HUES48 (cell line): Measurements from ENCODE around the gene CACNA1I.

Experiments
- H3K27ac ChIP-seq: one replicate; pipeline ENCODE4 v1.7.0; 2013; ENCODE audit warnings: low read depth, low read length, inconsistent platforms
- H3K27me3 ChIP-seq: 2 replicates; pipeline ENCODE4 v1.6.1; 2013; ENCODE audit warnings: mild to moderate bottlenecking, low read length; ENCODE audit not compliant: control insufficient read depth, insufficient read depth
- H3K36me3 ChIP-seq: 2 replicates; pipeline ENCODE4 v1.6.1; 2013; ENCODE audit warnings: low read length; ENCODE audit not compliant: control insufficient read depth, insufficient read depth
- H3K4me1 ChIP-seq: 2 replicates; pipeline ENCODE4 v1.6.1; 2013; ENCODE audit warnings: mild to moderate bottlenecking, low read length; ENCODE audit not compliant: control insufficient read depth, insufficient read depth
- H3K4me3 ChIP-seq: 2 replicates; pipeline ENCODE4 v1.5.1; 2013; ENCODE audit warnings: mild to moderate bottlenecking, low read depth, low read length
- H3K9ac ChIP-seq: 2 replicates; pipeline ENCODE4 v1.6.1; 2013; ENCODE audit warnings: mild to moderate bottlenecking, low read depth, low read length, moderate library complexity
- H3K9me3 ChIP-seq: 2 replicates; pipeline ENCODE4 v1.6.1; 2013; ENCODE audit warnings: low read length; ENCODE audit not compliant: control insufficient read depth, insufficient read depth

Gene CACNA1I

DNA sequence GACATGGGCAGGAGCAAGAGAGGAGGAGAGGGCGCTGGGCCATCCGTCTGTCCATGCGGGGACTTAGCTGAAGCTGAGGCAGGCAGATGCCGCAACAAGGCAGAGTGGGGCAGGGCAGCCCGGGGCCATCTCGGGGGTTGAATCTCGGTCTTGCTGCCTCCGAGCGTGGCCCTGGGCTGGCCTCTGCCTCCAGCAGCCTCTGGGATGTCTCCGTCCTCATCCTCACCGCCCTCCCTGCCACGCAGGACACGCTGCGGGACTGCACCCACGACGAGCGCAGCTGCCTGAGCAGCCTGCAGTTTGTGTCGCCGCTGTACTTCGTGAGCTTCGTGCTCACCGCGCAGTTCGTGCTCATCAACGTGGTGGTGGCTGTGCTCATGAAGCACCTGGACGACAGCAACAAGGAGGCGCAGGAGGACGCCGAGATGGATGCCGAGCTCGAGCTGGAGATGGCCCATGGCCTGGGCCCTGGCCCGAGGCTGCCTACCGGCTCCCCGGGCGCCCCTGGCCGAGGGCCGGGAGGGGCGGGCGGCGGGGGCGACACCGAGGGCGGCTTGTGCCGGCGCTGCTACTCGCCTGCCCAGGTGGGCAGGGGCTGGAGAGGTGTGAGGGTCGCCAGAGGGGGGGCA is 108.4 kb downstream of the CACNA1I start:
- H3K4me1 ChIP-seq, result no peaks in the 10 kb centered on the region

DNA sequence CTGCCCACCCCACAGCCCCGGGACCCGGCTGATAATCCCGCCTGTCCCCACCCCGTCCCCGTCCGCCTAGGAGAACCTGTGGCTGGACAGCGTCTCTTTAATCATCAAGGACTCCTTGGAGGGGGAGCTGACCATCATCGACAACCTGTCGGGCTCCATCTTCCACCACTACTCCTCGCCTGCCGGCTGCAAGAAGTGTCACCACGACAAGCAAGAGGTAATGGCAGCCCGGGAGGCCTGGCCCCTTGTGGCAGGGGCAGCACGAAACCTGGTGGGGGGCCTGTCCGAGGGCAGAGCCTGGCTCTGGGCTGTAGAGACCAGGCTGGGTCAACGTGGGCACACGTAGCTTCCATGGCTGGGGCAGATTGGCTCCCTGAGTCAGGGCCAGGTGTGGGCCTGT is 109.1 kb downstream of the CACNA1I start:
- no peaks in the 10 kb centered on the region for H3K36me3 ChIP-seq
- no peak overlapping the region for H3K27ac ChIP-seq
- no peak overlapping the region for H3K9ac ChIP-seq
- H3K27me3 ChIP-seq, result no peaks in the 10 kb centered on the region
- no peak overlapping the region for H3K4me3 ChIP-seq
- H3K9me3 ChIP-seq, result no peaks in the 10 kb centered on the region
- no peaks in the 10 kb centered on the region for H3K4me1 ChIP-seq

More for the DNA sequence above, 108.4 kb downstream of the CACNA1I start:
- H3K36me3 ChIP-seq, result no peaks in the 10 kb centered on the region
- H3K4me3 ChIP-seq, result no peak overlapping the region
- H3K9me3 ChIP-seq, result no peaks in the 10 kb centered on the region
- no peaks in the 10 kb centered on the region for H3K27me3 ChIP-seq
- H3K27ac ChIP-seq, result no peak overlapping the region
- no peak overlapping the region for H3K9ac ChIP-seq

DNA sequence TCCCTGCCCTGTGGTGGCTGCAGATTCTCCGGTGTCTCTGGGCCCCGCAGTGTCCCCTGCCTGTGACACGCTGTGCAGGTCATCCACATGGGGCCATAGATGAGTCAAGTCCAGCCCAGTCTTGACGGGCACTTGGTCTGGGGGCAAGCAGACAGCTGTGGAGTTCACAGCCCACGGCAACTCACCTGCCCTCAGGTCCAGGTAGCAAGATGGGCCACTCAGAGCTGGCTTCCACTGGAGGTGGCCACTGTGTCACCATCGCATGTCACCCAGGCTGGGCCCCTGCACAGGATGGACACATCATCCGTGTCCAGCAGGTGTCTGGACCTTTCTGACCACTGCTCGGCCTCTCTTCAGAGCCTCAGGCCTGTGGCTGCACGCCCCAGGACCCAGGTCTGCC is 109.9 kb downstream of the CACNA1I start:
- H3K27me3 ChIP-seq, result no peaks in the 10 kb centered on the region
- no peak overlapping the region for H3K4me3 ChIP-seq
- no peak overlapping the region for H3K27ac ChIP-seq
- no peaks in the 10 kb centered on the region for H3K36me3 ChIP-seq
- H3K4me1 ChIP-seq, result no peaks in the 10 kb centered on the region
- H3K9me3 ChIP-seq, result no peaks in the 10 kb centered on the region
- no peak overlapping the region for H3K9ac ChIP-seq

DNA sequence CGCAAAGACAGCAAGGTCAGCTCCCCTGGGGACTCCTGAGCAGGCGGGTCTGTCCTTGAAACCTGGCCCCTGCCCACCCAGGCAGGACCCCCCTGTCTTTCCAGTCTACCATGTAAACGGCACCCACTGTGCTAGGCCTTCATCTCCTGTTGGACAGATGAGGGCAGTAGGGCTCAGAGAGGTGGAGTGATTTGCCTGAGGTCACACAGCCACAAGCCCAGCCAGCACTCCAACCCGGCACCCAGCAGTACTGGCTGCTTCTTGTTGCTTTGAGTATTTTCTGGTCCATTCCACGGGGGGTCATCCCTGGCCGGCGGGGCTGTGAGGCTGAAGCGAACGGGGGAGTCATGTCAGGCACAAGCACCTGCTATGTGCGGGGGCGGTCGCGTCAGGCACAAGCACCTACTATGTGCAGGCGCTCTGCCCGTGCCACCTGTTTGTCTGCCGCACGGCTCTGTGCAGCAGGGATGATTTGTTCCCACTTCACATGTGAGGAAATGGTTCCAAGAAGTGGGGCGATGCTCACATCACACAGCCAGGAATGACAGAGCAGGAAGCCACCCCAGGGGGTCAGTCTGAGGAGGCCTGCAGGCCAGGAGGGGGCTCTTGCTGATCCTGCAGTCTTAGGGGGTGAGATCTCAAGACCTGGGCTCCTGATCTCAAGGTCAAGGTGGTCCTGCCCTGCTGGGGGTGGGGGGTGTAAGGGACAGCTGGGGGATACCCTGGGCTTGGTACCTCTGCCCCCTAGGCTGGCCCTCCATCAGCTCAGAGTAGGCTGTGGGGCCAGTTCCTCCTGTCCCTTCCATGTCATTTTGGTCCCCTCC is 110.7 kb downstream of the CACNA1I start:
- H3K27ac ChIP-seq, result no peak overlapping the region
- H3K27me3 ChIP-seq, result no peaks in the 10 kb centered on the region
- H3K9ac ChIP-seq, result no peak overlapping the region
- H3K36me3 ChIP-seq, result no peaks in the 10 kb centered on the region
- H3K4me3 ChIP-seq, result no peak overlapping the region
- H3K9me3 ChIP-seq, result no peaks in the 10 kb centered on the region
- H3K4me1 ChIP-seq, result no peaks in the 10 kb centered on the region

DNA sequence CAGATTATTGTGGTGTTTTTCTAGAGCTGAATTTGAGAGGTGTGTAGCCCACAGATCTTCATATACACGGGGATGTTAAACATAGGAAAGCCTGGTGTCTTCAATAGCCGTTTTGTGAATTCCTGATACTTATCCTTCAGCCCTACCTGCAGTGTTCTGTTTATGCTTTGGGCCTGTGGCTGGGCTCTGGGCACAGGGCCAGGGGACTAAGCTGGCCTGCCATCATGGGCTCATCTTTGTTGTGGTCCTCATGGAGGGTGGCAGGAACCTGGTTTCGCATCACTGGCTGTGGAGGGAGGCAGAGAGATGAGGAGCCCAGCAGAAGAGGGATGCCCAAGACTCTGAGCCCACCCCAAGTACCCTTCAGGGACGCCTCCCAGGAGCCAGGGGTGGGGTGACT is 112.4 kb downstream of the CACNA1I start:
- H3K27me3 ChIP-seq, result no peaks in the 10 kb centered on the region
- no peak overlapping the region for H3K9ac ChIP-seq
- H3K9me3 ChIP-seq, result no peaks in the 10 kb centered on the region
- no peak overlapping the region for H3K4me3 ChIP-seq
- no peaks in the 10 kb centered on the region for H3K4me1 ChIP-seq
- H3K27ac ChIP-seq, result no peak overlapping the region
- no peaks in the 10 kb centered on the region for H3K36me3 ChIP-seq

DNA sequence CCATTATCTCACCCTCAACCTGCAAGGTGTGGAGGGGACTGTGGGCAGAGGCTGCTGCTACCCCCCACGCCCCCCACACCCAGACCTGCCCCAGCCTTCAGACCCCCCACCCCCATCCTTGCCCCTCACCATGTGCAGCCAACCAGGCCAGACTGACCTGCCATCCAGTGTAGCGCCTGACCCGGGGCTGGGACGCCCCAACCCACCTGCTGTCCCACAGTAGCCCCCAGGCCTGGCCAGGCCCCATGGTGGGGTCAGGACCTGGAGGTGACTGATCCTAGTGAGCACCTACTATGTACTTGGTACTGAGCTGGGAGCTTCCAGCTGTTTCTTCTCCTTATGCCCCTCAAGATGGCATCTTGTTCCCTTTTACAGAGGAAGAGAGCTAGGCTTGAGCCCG is 113.1 kb downstream of the CACNA1I start:
- H3K27me3 ChIP-seq, result no peaks in the 10 kb centered on the region
- no peaks in the 10 kb centered on the region for H3K4me1 ChIP-seq
- H3K27ac ChIP-seq, result no peak overlapping the region
- H3K4me3 ChIP-seq, result no peak overlapping the region
- H3K9me3 ChIP-seq, result no peaks in the 10 kb centered on the region
- no peak overlapping the region for H3K9ac ChIP-seq
- no peaks in the 10 kb centered on the region for H3K36me3 ChIP-seq

DNA sequence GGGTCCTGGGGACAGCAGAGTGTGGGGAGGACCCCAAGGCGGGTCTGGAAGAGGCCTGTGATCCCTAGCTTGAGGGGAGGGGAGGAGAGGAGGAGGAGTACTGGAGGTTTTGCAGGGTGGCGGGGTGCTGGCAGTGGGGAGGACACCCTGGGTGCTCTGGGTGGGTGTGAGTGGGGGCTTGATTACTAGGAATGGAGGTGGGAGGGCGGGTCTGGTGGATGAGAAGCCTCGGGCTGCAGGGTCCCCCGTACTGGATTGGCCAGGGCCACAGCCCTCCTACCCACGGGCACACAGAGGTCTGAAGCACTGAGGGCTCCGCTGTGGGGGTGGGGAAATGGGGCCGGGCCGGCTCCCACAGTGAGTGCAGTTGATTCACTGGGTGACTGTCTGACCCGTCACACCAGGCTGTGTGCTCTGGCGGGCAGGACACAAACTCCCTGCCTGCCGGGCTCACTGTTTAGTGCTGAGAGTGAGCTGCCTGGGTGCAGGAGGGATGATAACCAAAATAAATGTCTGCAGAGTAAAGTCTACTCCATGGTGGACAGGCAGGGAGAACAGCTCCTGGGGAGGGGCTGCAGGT is 114.2 kb downstream of the CACNA1I start:
- H3K36me3 ChIP-seq, result no peaks in the 10 kb centered on the region
- H3K4me3 ChIP-seq, result no peak overlapping the region
- no peak overlapping the region for H3K27ac ChIP-seq
- H3K4me1 ChIP-seq, result no peaks in the 10 kb centered on the region
- no peak overlapping the region for H3K9ac ChIP-seq
- H3K9me3 ChIP-seq, result no peaks in the 10 kb centered on the region
- H3K27me3 ChIP-seq, result no peaks in the 10 kb centered on the region

DNA sequence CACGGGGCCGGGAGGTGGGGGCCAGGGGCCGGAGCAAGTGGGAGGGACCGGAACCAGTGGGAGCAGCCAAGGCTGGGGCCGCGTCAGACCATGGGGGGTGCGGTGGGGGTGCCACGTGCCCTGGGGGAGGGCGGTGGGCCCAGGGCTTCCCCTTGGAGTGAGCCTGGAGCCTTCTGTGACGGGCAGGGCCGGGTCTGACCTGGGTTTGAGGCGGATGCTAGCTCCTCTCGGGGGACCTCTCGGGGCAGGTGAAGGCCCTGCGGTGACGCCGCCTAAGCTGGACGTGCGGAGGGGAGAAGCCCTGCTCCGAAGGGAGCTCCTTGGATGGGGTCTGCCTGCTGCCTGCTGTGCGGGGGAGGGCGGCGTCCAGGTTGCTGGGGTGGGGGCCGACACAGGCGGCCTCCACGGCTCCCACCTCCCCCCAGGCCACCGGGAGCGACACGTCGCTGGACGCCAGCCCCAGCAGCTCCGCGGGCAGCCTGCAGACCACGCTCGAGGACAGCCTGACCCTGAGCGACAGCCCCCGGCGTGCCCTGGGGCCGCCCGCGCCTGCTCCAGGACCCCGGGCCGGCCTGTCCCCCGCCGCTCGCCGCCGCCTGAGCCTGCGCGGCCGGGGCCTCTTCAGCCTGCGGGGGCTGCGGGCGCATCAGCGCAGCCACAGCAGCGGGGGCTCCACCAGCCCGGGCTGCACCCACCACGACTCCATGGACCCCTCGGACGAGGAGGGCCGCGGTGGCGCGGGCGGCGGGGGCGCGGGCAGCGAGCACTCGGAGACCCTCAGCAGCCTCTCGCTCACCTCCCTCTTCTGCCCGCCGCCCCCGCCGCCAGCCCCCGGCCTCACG is 115.0 kb downstream of the CACNA1I start:
- H3K27ac ChIP-seq, result no peak overlapping the region
- H3K36me3 ChIP-seq, result no peaks in the 10 kb centered on the region
- no peaks in the 10 kb centered on the region for H3K4me1 ChIP-seq
- no peaks in the 10 kb centered on the region for H3K9me3 ChIP-seq
- H3K27me3 ChIP-seq, result 0 out of 2 replicates have a peak, but pooled peaks cover 3% of the 10 kb centered on the region
- no peak overlapping the region for H3K9ac ChIP-seq
- H3K4me3 ChIP-seq, result no peak overlapping the region

DNA sequence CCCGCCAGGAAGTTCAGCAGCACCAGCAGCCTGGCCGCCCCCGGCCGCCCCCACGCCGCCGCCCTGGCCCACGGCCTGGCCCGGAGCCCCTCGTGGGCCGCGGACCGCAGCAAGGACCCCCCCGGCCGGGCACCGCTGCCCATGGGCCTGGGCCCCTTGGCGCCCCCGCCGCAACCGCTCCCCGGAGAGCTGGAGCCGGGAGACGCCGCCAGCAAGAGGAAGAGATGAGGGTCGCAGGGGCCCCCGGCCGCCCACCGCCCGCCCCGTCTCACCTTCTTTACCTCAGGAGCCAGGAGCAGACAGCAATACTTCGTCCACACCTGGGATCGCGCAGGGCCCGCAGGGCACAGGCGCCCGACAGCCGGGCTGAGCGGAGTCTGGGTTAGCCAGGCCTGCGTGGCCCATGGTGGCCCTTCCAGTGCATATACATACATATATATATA is 115.6 kb downstream of the CACNA1I start:
- Histone ChIP-seq H3K27me3 (0 out of 2 replicates have a peak, but pooled peaks cover 3% of the 10 kb centered on the region), H3K4me1 (no peaks in the 10 kb centered on the region), H3K27ac (no peak overlapping the region), H3K9me3 (no peaks in the 10 kb centered on the region), H3K4me3 (no peak overlapping the region), H3K9ac (no peak overlapping the region), H3K36me3 (no peaks in the 10 kb centered on the region)

DNA sequence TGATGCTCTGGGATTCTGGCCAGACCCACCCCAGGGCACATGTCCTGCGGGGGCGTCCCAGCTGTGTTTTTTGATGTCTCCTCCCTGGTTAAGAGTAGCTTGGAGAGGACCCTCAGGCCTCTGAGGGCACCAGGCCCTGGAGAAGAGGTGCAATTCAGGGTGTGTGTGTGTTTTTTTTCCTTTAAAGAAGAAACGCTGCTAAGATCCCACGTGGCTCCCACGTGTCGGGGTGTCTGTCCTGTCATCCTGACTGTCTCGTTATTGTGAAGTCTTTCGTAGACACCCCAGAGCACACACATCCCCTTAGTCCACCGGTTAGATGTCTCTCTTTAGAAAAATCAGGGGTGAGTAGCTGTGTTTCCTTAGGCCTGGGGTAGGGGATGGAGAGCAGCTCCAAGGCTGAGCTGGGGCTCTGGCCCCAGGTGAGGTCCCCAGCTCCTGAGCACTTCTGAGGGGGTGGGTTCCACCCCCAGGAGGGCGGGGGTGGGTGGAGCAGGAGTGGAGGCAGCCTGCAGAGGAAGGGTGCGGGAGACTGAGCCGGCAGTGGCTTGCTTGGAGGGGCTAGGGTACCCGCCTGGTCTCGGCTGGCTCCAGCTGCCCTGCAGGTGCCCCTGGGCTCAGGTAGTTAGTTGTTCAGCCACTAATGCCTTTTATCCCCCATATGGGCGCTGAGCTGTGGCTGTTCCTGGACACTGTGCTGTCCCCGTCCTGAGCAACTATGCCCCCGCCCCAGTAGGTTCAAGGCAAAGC is 116.4 kb downstream of the CACNA1I start:
- H3K27me3 ChIP-seq, result 0 out of 2 replicates have a peak, but pooled peaks cover 3% of the 10 kb centered on the region
- no peak overlapping the region for H3K4me3 ChIP-seq
- no peak overlapping the region for H3K9ac ChIP-seq
- H3K4me1 ChIP-seq, result no peaks in the 10 kb centered on the region
- H3K36me3 ChIP-seq, result no peaks in the 10 kb centered on the region
- H3K9me3 ChIP-seq, result no peaks in the 10 kb centered on the region
- no peak overlapping the region for H3K27ac ChIP-seq
